GM18951 (cell line): ENCODE results near the gene NBEAL1.
"Not testable (repeated sequence)": the region's sequence is repeated elsewhere in the genome, so short reads cannot be mapped to it uniquely, and the experiment has no call there.

Experiments used
- POLR2A ChIP-seq: IDR thresholded peaks from 4 replicates; pipeline ENCODE4 v1.6.1; 2011; ENCODE audit warnings: mild to moderate bottlenecking; ENCODE audit not compliant: insufficient read length, insufficient read depth; ENCODE audit errors: extremely low read depth
- in situ Hi-C: fragments of 300-500 bp; cut with MboI; formaldehyde crosslinking; loops from one replicate; pipeline ENCODE4 v1.12.0; 2022; ENCODE audit warnings: low sequenced_read_pairs, mixed read lengths, inconsistent platforms; ENCODE audit not compliant: unreplicated experiment

NBEAL1 gene

GRCh38 chr2:203021991-203022390, 7.3 kb downstream of the NBEAL1 start:
- in situ Hi-C loops = no loop called here
- no peak for TF ChIP-seq POLR2A

DNA sequence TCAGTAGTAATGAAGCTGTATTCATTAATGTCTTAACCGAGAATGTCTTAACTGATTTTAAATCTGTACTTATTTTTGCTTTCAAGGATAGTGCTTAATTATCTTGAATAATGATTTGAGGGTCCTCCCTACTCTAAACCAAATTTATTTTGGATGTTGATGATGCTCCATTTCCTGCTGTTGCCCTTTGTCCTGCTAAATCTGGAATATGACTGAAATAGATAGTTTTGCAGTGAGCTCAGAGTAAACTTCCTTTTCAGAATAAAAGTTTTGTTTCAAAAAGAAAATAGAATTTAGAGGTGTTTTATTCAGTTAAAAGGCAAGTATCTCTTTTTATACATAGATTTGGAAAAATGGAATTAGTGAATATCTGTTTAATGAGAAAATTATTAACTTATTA, 8.1 kb downstream of the NBEAL1 start:
- in situ Hi-C loops = no loop called here
- TF ChIP-seq POLR2A = no peak

DNA sequence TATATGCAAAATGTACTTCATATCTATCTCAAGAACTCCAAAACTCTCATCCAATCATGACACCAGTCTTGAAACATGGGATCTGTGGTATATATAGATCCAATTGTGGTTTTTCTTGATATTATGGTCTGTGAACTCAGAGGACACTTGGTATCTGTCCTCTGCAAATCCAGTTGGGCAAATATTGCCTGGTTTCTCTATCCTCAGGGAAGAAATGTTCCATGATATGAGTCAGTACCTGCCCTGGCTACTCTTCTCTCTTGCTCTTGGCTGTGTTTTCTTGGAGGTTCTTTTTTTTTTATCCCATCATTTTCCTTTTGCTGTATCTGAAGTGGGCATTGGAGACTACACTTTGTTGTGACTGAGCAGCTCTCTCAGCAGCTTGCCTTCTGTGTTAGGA, 10.9 kb downstream of the NBEAL1 start:
- TF ChIP-seq POLR2A = no peak

DNA sequence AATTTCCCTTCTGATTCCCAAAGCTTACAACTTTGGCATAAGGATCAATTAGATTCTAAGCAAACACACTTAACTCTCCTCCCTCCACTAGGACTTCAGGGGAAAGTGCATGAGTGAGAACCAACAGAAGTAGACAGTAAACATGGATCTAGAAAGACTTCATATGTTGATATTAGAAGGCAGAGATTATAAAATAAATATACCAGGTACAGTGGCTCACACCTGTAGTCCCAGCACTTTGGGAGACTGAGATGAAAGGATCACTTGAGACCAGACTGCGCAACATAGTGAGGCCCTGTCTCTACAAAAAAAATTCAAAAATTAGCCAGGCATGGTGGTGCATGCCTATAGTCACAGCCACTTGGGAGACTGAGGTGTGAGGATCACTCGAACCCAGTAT, 15.9 kb downstream of the NBEAL1 start:
- TF ChIP-seq POLR2A = no peak
- in situ Hi-C loops = no loop called here

More for the DNA sequence above, 10.9 kb downstream of the NBEAL1 start:
- in situ Hi-C loops = no loop called here

DNA sequence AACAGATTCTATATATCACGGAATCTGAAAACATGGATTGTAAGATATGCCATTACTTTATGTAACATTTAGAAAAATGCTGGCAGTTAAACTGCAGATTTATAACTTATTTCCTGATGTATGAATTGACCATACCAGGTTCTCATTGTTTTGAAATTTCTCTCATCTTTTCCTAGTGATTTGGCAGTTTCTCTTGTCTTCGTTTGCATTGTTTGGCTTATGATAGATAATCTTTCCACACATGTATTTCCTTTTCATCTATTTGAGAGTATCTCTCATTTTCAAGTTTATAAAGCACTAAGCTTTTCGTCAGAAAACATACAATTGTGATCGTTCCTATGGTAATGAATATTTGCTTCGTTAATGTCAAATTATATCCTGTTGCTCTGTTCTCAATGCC, 16.3 kb downstream of the NBEAL1 start:
- no peak for TF ChIP-seq POLR2A
- in situ Hi-C loops = no loop called here

- in situ Hi-C loops = no loop called here
- TF ChIP-seq POLR2A = no peak
Measured at GRCh38 chr2:203033395-203033794, 18.7 kb downstream of the NBEAL1 start.

DNA sequence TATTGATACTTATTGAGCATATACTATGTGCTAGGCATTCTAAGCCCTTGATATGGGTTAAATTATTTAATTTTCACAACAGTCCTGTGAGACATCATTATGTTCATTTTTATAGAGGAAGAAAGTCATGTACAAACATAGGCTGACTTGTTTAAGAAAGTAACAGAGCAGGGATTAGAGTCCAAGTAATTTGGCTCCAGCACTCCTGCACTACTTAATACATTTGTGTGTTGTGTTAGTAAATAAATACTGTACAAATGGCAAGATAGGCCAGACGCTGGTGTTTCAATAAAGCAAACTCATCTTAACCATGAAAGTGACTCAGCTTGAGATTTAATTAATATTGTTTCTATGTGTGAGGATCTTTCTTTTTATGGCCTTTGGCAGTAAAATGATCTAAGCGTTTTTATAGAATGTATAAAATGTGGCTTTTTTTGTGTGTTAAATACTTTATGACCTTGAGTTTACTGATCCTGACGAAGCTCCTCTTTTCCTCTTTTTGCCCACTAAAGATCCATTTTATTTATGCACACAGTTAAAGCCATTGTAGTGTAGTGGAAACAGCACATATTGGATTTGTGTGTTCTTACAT, 21.3 kb downstream of the NBEAL1 start:
- in situ Hi-C loops = no loop called here

GRCh38 chr2:203037026-203037425, 22.4 kb downstream of the NBEAL1 start:
- in situ Hi-C loops = no loop called here

More for the DNA sequence above, 21.3 kb downstream of the NBEAL1 start:
- no peak for TF ChIP-seq POLR2A

GRCh38 chr2:203038586-203038985, 23.9 kb downstream of the NBEAL1 start:
- in situ Hi-C loops = no loop called here
- no peak for TF ChIP-seq POLR2A

More at GRCh38 chr2:203037026-203037425, 22.4 kb downstream of the NBEAL1 start:
- no peak for TF ChIP-seq POLR2A

DNA sequence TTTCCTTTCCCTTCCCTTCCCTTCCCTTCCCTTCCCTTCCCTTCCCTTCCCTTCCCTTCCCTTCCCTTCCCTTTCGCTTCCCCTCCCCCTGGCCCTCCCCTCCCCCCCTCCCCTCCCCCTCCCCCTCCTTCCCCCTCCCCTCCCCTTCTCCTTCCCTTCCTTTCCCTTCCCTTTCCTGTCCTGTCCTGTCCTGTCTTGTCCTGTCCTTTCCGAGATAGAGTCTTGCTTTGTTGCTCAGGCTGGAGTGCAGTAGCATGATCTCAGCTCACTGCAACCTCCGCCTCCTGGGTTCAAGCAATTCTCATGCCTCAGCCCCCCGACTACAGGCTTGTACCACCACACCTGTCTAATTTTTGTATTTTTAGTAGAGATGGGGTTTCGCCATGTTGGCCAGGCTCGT, 24.5 kb downstream of the NBEAL1 start:
- in situ Hi-C loops = not testable (repeated sequence)

GRCh38 chr2:203040966-203041521, 26.4 kb downstream of the NBEAL1 start:
- in situ Hi-C loops = no loop called here
- no peak for TF ChIP-seq POLR2A

DNA sequence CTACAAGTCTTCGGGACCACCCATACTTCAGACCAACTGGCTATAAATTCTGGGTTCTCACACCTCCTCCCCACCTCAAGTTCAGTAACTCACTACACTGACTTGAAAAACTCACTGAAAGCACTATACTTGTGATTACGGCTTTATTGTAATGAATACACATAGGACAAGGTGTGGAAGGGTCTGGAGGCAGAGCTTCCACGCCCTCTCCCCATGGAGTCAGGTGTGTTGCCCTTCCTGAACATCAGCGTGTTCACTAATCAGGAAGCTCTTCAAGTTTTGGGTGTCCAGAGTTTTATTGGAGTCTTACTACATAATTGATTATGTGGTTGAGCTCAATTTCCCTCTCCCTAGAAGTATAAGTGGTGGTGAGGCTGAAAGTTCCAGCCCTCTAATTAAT, 27.5 kb downstream of the NBEAL1 start:
- TF ChIP-seq POLR2A = no peak
- in situ Hi-C loops = no loop called here

GRCh38 chr2:203043226-203043625, 28.6 kb downstream of the NBEAL1 start:
- no peak for TF ChIP-seq POLR2A
- in situ Hi-C loops = no loop called here

DNA sequence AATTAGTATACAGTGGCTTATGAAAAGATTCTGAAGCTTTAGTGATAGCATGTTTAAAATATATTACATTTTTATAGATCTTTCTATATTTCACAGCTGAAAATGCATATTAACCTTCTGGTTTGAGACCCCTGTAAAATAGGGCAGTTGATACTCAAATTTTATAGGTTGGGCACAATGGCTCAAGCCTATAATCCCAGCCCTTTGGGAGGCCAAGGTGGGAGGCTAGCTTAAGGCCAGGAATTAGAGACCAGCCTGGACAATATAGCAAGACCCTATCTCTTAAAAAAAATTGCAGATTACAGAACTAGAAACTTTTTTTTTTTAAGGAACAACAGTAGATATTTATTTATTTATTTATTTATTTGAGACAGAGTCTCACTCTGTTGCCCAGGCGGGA, 31.2 kb downstream of the NBEAL1 start:
- no peak for TF ChIP-seq POLR2A
- in situ Hi-C loops = no loop called here

GRCh38 chr2:203052539-203052938, 37.9 kb downstream of the NBEAL1 start:
- TF ChIP-seq POLR2A = no peak
- in situ Hi-C loops = no loop called here
